Measurements from ENCODE around the gene DTX1.

The DTX1 gene

GRCh38 chr12:113095405-113095804, 38.9 kb downstream of the DTX1 start:
- no peak for DNase-seq (ENCODE audit: low read depth)

- no peak for DNase-seq (ENCODE audit: low read depth)
These were observed 40.3 kb downstream of the DTX1 start for GRCh38 chr12:113096675-113097461.

GRCh38 chr12:113097716-113098440, 41.3 kb downstream of the DTX1 start:
- DNase-seq (ENCODE audit: low read depth) = no peak

GRCh38 chr12:113098441-113099028, 42.0 kb downstream of the DTX1 start:
- DNase-seq (ENCODE audit: low read depth) = peak; percentile 50

- no peak for DNase-seq (ENCODE audit: low read depth)
These were observed 42.8 kb downstream of the DTX1 start for GRCh38 chr12:113099364-113099763.

GRCh38 chr12:113099764-113100163, 43.2 kb downstream of the DTX1 start:
- no peak for DNase-seq (ENCODE audit: low read depth)

GRCh38 chr12:113101751-113102150, 45.2 kb downstream of the DTX1 start:
- no peak for DNase-seq (ENCODE audit: low read depth)

- no peak for DNase-seq (ENCODE audit: low read depth)
These were observed 46.3 kb downstream of the DTX1 start for GRCh38 chr12:113102811-113103210.

GRCh38 chr12:113103756-113104450, 47.4 kb downstream of the DTX1 start:
- peak; percentile 46 for DNase-seq (ENCODE audit: low read depth)

GRCh38 chr12:113104953-113105510, 48.5 kb downstream of the DTX1 start:
- DNase-seq (ENCODE audit: low read depth) = no peak

GRCh38 chr12:113105606-113106271, 49.2 kb downstream of the DTX1 start:
- DNase-seq (ENCODE audit: low read depth) = no peak

GRCh38 chr12:113106361-113106760, 49.8 kb downstream of the DTX1 start:
- DNase-seq (ENCODE audit: low read depth) = no peak

- no peak for DNase-seq (ENCODE audit: low read depth)
These were observed 51.8 kb downstream of the DTX1 start for GRCh38 chr12:113108308-113108707.

- no peak for DNase-seq (ENCODE audit: low read depth)
These were observed 52.8 kb downstream of the DTX1 start for GRCh38 chr12:113109360-113109759.

- no peak for DNase-seq (ENCODE audit: low read depth)
These were observed 53.5 kb downstream of the DTX1 start for GRCh38 chr12:113109872-113110599.

- DNase-seq (ENCODE audit: low read depth) = no peak
These were observed 54.7 kb downstream of the DTX1 start for GRCh38 chr12:113111247-113111646.

GRCh38 chr12:113112043-113112899, 55.7 kb downstream of the DTX1 start:
- DNase-seq (ENCODE audit: low read depth) = no peak

- DNase-seq (ENCODE audit: low read depth) = no peak
These were observed 56.9 kb downstream of the DTX1 start for GRCh38 chr12:113113397-113113796.

- no peak for DNase-seq (ENCODE audit: low read depth)
These were observed 58.1 kb downstream of the DTX1 start for GRCh38 chr12:113114447-113115178.

Measured in activated T-helper 9 cell treated with anti-CD3 and anti-CD28 coated beads, Interleukin-2, amount 50 U/mL, for 16 hours (primary cell).